HEK293 (cell line): Measurements from ENCODE around the gene DNAJC13.

Experiments
- CTCF ChIA-PET: fragments of 350-600 bp; formaldehyde crosslinking; extraction: SDS; loops from one replicate; lab custom pipeline; 2021; ENCODE audit warnings: antibody characterized with exemption; lab: Yijun Ruan, JAX
- POLR2A ChIA-PET: fragments of 300-600 bp; formaldehyde crosslinking; extraction: SDS; loops from one replicate; lab custom pipeline; 2020; ENCODE audit warnings: antibody characterized with exemption, inconsistent platforms; lab: Yijun Ruan, JAX
- H3K27ac ChIP-seq: fragments of 200-500 bp; sonication (Bioruptor generic); 2 replicates; pipeline ENCODE4 v1.5.1; 2014; ENCODE audit warnings: low read depth, low read length, control low read depth, inconsistent platforms; ENCODE audit errors: extremely low read depth
- H3K36me3 ChIP-seq, 2 experiments: fragments of 200-500 bp in 1 of 2; sonication (Bioruptor generic) in 1 of 2; 1 replicate in 1 of 2; 2 replicates in 1 of 2; pipeline ENCODE4 v1.5.1; 2014 to 2017; ENCODE audit warnings: inconsistent platforms in 2 of 2, low read length in 2 of 2; ENCODE audit not compliant: control insufficient read depth in 2 of 2, insufficient read depth in 1 of 2
- H3K4me1 ChIP-seq: fragments of 200-500 bp; sonication (Bioruptor generic); 2 replicates; pipeline ENCODE4 v1.5.1; 2014; ENCODE audit warnings: mild to moderate bottlenecking, low read length, inconsistent platforms; ENCODE audit not compliant: control insufficient read depth, insufficient read depth
- H3K4me3 ChIP-seq: 2 replicates; pipeline ENCODE4 v1.5.1; 2011; ENCODE audit warnings: low read depth, mild to moderate bottlenecking, control low read depth, low read length, moderate library complexity
- H3K9me3 ChIP-seq: fragments of 200-500 bp; sonication (Bioruptor generic); 2 replicates; pipeline ENCODE4 v1.5.1; 2014; ENCODE audit warnings: low read depth, low read length, inconsistent platforms; ENCODE audit not compliant: control insufficient read depth, insufficient read depth
- EGR2 ChIP-seq: fragments of 450-650 bp; formaldehyde crosslinking; IDR thresholded peaks from 2 replicates; pipeline ENCODE4 v1.5.1; 2016; ENCODE audit warnings: low read depth, missing biosample characterization, missing genetic modification characterization
- HIC1 ChIP-seq: fragments of 450-650 bp; formaldehyde crosslinking; IDR thresholded peaks from 2 replicates; pipeline ENCODE4 v1.5.1; 2016; ENCODE audit warnings: missing biosample characterization, missing genetic modification characterization
- KLF16 ChIP-seq: fragments of 450-650 bp; formaldehyde crosslinking; IDR thresholded peaks from 2 replicates; pipeline ENCODE4 v1.5.1; 2017; ENCODE audit warnings: missing biosample characterization, missing genetic modification characterization
- OVOL3 ChIP-seq: fragments of 450-650 bp; formaldehyde crosslinking; IDR thresholded peaks from 2 replicates; pipeline ENCODE4 v1.5.1; 2016; ENCODE audit warnings: missing biosample characterization, missing genetic modification characterization
- PRDM4 ChIP-seq: fragments of 450-650 bp; formaldehyde crosslinking; IDR thresholded peaks from 2 replicates; pipeline ENCODE4 v1.5.1; 2017; ENCODE audit warnings: missing biosample characterization, missing genetic modification characterization
- REST ChIP-seq: fragments of 450-650 bp; formaldehyde crosslinking; IDR thresholded peaks from 2 replicates; pipeline ENCODE4 v1.5.1; 2016; ENCODE audit warnings: missing biosample characterization, missing genetic modification characterization
- ZBTB11 ChIP-seq: fragments of 450-650 bp; formaldehyde crosslinking; conservative IDR thresholded peaks from 2 replicates; pipeline ENCODE4 v1.5.1; 2016; ENCODE audit warnings: low read depth, missing biosample characterization, missing genetic modification characterization
- ZFP41 ChIP-seq: fragments of 450-650 bp; formaldehyde crosslinking; IDR thresholded peaks from 2 replicates; pipeline ENCODE4 v1.5.1; 2016; ENCODE audit warnings: missing biosample characterization, missing genetic modification characterization, borderline replicate concordance
- ZNF140 ChIP-seq: fragments of 450-650 bp; formaldehyde crosslinking; IDR thresholded peaks from 2 replicates; pipeline ENCODE4 v1.5.1; 2016; ENCODE audit warnings: missing biosample characterization, missing genetic modification characterization
- ZNF174 ChIP-seq: fragments of 450-650 bp; formaldehyde crosslinking; IDR thresholded peaks from 2 replicates; pipeline ENCODE4 v1.5.0; 2017; ENCODE audit warnings: missing biosample characterization, mild to moderate bottlenecking, missing genetic modification characterization
- ZNF184 ChIP-seq: fragments of 450-650 bp; IDR thresholded peaks from 2 replicates; pipeline ENCODE4 v1.5.1; 2018; ENCODE audit warnings: missing biosample characterization, mild to moderate bottlenecking, missing genetic modification characterization
- ZNF23 ChIP-seq: fragments of 450-650 bp; formaldehyde crosslinking; IDR thresholded peaks from 2 replicates; pipeline ENCODE4 v1.5.1; 2016; ENCODE audit warnings: missing biosample characterization, missing genetic modification characterization, borderline replicate concordance
- ZNF280C ChIP-seq: fragments of 450-650 bp; formaldehyde crosslinking; IDR thresholded peaks from 2 replicates; pipeline ENCODE4 v1.5.1; 2016; ENCODE audit warnings: missing biosample characterization, missing genetic modification characterization
- ZNF324 ChIP-seq: fragments of 450-650 bp; formaldehyde crosslinking; IDR thresholded peaks from 2 replicates; pipeline ENCODE4 v1.5.1; 2016; ENCODE audit warnings: missing biosample characterization, missing genetic modification characterization
- ZNF518A ChIP-seq: fragments of 450-650 bp; formaldehyde crosslinking; conservative IDR thresholded peaks from 2 replicates; pipeline ENCODE4 v1.5.1; 2016; ENCODE audit warnings: low read depth, missing biosample characterization, missing genetic modification characterization
- ZNF580 ChIP-seq: fragments of 450-650 bp; formaldehyde crosslinking; IDR thresholded peaks from 2 replicates; pipeline ENCODE4 v1.5.1; 2016; ENCODE audit warnings: missing biosample characterization, missing genetic modification characterization
- ZNF677 ChIP-seq: fragments of 450-650 bp; IDR thresholded peaks from 2 replicates; pipeline ENCODE4 v1.5.0; 2018; ENCODE audit warnings: missing biosample characterization, mild to moderate bottlenecking, missing genetic modification characterization, moderate library complexity
- ZNF76 ChIP-seq: fragments of 450-650 bp; formaldehyde crosslinking; IDR thresholded peaks from 2 replicates; pipeline ENCODE4; 2016; ENCODE audit warnings: low read depth, missing biosample characterization, missing genetic modification characterization, borderline replicate concordance

The DNAJC13 gene

GRCh38 chr3:132407025-132407424 is 10.3 kb upstream of the DNAJC13 start (continued):
- TF ChIP-seq PRDM4 (tag by site-specific recombination): no peak
- no peak for TF ChIP-seq ZNF140
- TF ChIP-seq KLF16 (tag by site-specific recombination): no peak
- no peak for TF ChIP-seq EGR2
- no peak for TF ChIP-seq ZNF23
- no peak for TF ChIP-seq OVOL3
- TF ChIP-seq ZNF174 (tag by site-specific recombination): no peak
- TF ChIP-seq ZNF324: no peak
- no peak for TF ChIP-seq ZBTB11

- H3K4me3 ChIP-seq: no peak overlapping the region
- H3K9me3 ChIP-seq: no peaks in the 10 kb centered on the region
- no peaks in the 10 kb centered on the region for H3K36me3 ChIP-seq
- H3K27ac ChIP-seq: no peak overlapping the region
- no peaks in the 10 kb centered on the region for H3K4me1 ChIP-seq
- ChIA-PET CTCF (no interaction called here), POLR2A (no interaction called here)
- TF ChIP-seq ZNF677 (tag by site-specific recombination) (no peak), ZNF280C (no peak), ZNF580 (no peak), HIC1 (tag by site-specific recombination) (no peak), ZNF518A (tag by site-specific recombination) (no peak), ZNF184 (no peak), REST (tag by site-specific recombination) (no peak), ZNF76 (tag by site-specific recombination) (no peak), ZFP41 (no peak)
Measured at GRCh38 chr3:132414841-132415240, 2.5 kb upstream of the DNAJC13 start.
